ENCODE data around the gene UVSSA.

- TF ChIP-seq CTCF (IDR thresholded peaks at IDR 0.05; ENCODE audit: low read depth, low read length) (no peak), EZH2phosphoT487 (IDR thresholded peaks at IDR 0.05; ENCODE audit: low read depth) (no peak)
These were observed 22.1 kb downstream of the UVSSA start for GRCh38 chr4:1369091-1369450.
